ENCODE results near the gene FAM219B. TPM values are rescaled to one million over a fixed set of nuclear protein-coding genes. Genes with fewer than 3 reads are reported as not detected.

Gene FAM219B, protein sequence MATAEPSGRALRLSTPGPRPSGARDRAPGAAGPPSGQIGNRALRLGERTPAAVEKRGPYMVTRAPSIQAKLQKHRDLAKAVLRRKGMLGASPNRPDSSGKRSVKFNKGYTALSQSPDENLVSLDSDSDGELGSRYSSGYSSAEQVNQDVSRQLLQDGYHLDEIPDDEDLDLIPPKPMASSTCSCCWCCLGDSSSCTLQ
- total RNA-seq (2022) (48.1 and 56.2 TPM in 2 replicates), Bru-seq, nascent RNA (percentile 78 among the genes with signal in this experiment), BruChase-seq, experiment 1, labeled RNA remaining after a 6-hour chase (percentile 79 among the genes with signal in this experiment), BruChase-seq, experiment 2, labeled RNA remaining after a 2-hour chase (percentile 75 among the genes with signal in this experiment)
- long read RNA-seq, transcript FAM219B-217 (4 exons, 3,219 nt), result minor isoform, 11 of 40 reads
- long read RNA-seq, transcript FAM219B-201 (5 exons, 3,550 nt), result major isoform, 12 of 40 reads
- long read RNA-seq, partial matches to known transcripts, result 2 of 40 reads
- long read RNA-seq, other reads (novel, unspliced or antisense), result 12 of 40 reads

DNA sequence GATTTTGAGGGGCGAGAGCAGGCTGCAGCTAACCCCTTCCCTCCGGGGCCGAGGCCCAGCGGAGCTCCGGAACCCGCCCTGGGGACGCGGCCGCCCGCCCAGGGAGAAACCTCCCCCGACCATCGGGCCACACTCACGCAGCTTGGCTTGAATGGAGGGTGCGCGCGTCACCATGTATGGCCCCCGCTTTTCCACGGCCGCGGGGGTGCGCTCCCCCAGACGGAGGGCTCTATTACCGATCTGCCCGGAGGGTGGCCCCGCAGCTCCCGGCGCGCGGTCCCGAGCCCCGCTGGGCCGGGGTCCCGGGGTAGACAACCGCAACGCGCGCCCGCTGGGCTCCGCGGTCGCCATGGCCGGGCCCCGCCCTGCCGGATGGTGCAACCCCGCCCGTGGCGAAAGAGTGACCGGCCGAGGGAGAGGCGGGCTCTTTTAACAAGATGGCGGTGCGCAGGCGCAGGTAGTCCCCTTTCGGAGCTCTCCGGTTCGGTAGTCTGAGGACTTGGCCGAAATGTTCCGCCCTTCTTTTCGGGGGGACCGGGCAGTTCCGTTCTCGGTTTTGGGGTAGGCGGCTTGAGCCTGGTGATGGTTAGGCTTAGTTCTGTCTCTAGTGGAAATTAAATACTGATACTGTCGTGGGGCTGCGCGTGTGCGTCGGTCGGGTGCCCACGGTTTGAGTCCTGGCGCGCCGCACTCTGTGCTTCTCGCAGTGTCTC lies at the start of gene FAM219B:
TSS of gene FAM219B (minus strand) at position 402 of the 713 bp plus-strand sequence. CDS start at position 351, 51 bp downstream.
- Mint-ChIP-seq H3K27me3 (ENCODE audit: unreplicated experiment) (no peaks in the 10 kb centered on the region), H3K9me3 (ENCODE audit: low read depth, unreplicated experiment) (no peaks in the 10 kb centered on the region), H3K36me3 (ENCODE audit: insufficient read depth, unreplicated experiment) (peaks cover 37% of the 10 kb centered on the region), H3K4me3 (ENCODE audit: low read depth, unreplicated experiment) (peak within 1 kb of the TSS; percentile 83), H3K4me1 (ENCODE audit: low read depth, unreplicated experiment) (peaks cover 13% of the 10 kb centered on the region), H3K27ac (ENCODE audit: unreplicated experiment) (peak within 1 kb of the TSS; percentile 58)
- intact Hi-C loops (cut with micrococcal nuclease; ENCODE audit: unreplicated experiment), result no loop called here
- TF ChIP-seq, protein P1, sequence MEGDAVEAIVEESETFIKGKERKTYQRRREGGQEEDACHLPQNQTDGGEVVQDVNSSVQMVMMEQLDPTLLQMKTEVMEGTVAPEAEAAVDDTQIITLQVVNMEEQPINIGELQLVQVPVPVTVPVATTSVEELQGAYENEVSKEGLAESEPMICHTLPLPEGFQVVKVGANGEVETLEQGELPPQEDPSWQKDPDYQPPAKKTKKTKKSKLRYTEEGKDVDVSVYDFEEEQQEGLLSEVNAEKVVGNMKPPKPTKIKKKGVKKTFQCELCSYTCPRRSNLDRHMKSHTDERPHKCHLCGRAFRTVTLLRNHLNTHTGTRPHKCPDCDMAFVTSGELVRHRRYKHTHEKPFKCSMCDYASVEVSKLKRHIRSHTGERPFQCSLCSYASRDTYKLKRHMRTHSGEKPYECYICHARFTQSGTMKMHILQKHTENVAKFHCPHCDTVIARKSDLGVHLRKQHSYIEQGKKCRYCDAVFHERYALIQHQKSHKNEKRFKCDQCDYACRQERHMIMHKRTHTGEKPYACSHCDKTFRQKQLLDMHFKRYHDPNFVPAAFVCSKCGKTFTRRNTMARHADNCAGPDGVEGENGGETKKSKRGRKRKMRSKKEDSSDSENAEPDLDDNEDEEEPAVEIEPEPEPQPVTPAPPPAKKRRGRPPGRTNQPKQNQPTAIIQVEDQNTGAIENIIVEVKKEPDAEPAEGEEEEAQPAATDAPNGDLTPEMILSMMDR (IDR thresholded peaks at IDR 0.05; ENCODE audit: unreplicated experiment), result no peak
- peak; percentile 95 for DNase-seq
- no TSS peak for BruUV-seq (replicated peaks)
- CTCF ChIA-PET, result interaction anchor here (0.7 to 1.9 kb wide), 10 partner anchors 17 to 401 kb away, joined by 3 to 5 read pairs (median 4); partner anchors contain the start of genes MPI and RPP25

DNA sequence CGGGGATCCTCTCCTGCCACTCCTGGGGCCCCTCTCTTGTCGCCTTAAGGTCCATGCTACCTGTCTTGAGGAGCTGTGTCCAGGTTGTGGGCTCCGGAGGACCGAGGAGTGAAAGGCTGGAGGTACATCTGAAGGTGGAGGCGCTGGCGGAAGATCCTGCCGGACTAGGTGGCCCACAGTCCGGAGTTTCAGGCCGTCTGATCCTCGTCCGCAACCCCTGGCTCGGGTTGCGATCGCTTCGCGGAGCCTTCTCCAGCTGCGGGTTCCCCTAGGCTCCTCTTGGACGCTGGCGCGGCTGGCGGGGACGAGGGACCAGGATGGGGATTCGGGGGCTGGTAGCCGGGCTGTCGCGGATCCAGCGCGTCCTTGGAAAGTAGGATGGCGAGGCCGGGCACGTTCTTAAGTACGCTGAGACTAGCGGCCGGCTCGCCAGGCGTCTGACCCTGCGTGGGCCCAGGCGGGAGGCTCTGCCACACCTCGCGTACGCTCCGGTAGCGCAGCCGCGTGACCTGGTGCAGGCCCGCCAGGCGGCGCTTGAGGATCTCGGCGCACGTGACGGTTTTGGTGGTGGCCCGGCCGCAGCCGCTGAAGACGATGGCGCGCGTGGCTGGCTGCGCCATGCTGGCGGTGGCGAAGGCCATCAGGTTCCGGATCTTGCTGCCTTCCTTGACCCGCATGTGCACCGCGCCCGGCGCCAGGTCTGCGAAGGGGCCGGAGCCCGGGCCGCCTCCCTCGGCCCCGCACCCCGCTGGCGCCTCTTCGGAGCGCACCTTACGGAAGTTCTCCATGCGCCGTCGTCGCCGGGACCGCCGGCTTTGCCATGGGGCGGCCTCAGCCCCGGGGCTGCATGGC lies 49.4 kb upstream of the FAM219B start:
- Mint-ChIP-seq H3K9me3 (ENCODE audit: low read depth, unreplicated experiment) (no peaks in the 10 kb centered on the region), H3K36me3 (ENCODE audit: insufficient read depth, unreplicated experiment) (peaks cover 41% of the 10 kb centered on the region), H3K27ac (ENCODE audit: unreplicated experiment) (no peak overlapping the region), H3K4me1 (ENCODE audit: low read depth, unreplicated experiment) (peaks cover 32% of the 10 kb centered on the region), H3K4me3 (ENCODE audit: low read depth, unreplicated experiment) (peak overlapping the region; percentile 71), H3K27me3 (ENCODE audit: unreplicated experiment) (peaks cover 32% of the 10 kb centered on the region)
- DNase-seq, result peak; percentile 83
- CTCF ChIA-PET, result interaction anchor here (0.8 to 1.4 kb wide), 6 partner anchors 9 to 187 kb away, joined by 3 to 5 read pairs (median 4); partner anchors contain the start of genes FAM219B and SCAMP5
- intact Hi-C loops (cut with micrococcal nuclease; ENCODE audit: unreplicated experiment), result no loop called here
- no TSS peak for BruUV-seq (replicated peaks)
- TF ChIP-seq, protein P1 (IDR thresholded peaks at IDR 0.05; ENCODE audit: unreplicated experiment), result peak; percentile 49

DNA sequence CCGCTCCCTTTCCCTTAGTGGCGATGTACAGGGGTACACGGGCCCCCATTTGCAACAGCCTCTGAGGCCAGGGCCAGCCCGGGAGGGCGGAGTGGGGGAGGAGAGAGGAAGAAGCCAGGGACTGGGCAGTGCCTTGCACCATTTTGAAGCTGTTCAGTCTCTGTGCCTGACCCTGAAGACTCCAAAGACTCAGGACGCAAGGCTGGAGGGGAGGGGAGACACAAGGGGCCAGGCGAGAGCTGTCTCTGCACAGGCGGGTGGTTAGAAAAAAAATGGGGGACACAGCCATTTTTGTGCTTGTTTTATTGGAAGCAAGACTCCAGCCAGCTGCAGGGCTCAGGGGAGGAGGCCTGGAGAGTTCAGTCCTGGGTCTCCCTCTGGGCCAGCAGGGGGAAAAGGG lies 48.4 kb upstream of the FAM219B start:
- Mint-ChIP-seq H3K4me3 (ENCODE audit: low read depth, unreplicated experiment) (peak overlapping the region; percentile 71), H3K9me3 (ENCODE audit: low read depth, unreplicated experiment) (no peaks in the 10 kb centered on the region), H3K27me3 (ENCODE audit: unreplicated experiment) (peaks cover 22% of the 10 kb centered on the region), H3K27ac (ENCODE audit: unreplicated experiment) (no peak overlapping the region), H3K4me1 (ENCODE audit: low read depth, unreplicated experiment) (peaks cover 37% of the 10 kb centered on the region), H3K36me3 (ENCODE audit: insufficient read depth, unreplicated experiment) (peaks cover 41% of the 10 kb centered on the region)
- intact Hi-C loops (cut with micrococcal nuclease; ENCODE audit: unreplicated experiment), result no loop called here
- BruUV-seq (replicated peaks), result no TSS peak
- CTCF ChIA-PET, result interaction anchor here (1.1 to 1.4 kb wide), 3 partner anchors 33 to 88 kb away, joined by 3 to 5 read pairs (median 4); partner anchors contain the start of gene SCAMP5
- TF ChIP-seq, protein P1 (IDR thresholded peaks at IDR 0.05; ENCODE audit: unreplicated experiment), result no peak
- no peak for DNase-seq

Data from Calu3 (cell line).